CD4-positive, alpha-beta memory T cell (primary cell): ENCODE measurements around the gene RYK. TPM values are rescaled to one million over a fixed set of nuclear protein-coding genes. Genes with fewer than 3 reads are reported as not detected.

Experiments used
- CTCF ChIA-PET: fragments of 350-600 bp; sonication (Branson Sonifier 250); formaldehyde crosslinking; loops from one replicate; lab custom pipeline; 2021; ENCODE audit warnings: inconsistent platforms; ENCODE audit not compliant: partially characterized antibody; lab: Charles Lee
- POLR2A ChIA-PET: fragments of 350-600 bp; sonication (Branson Sonifier 250); formaldehyde crosslinking; loops from one replicate; lab custom pipeline; 2021; ENCODE audit not compliant: partially characterized antibody; lab: Charles Lee
- DNase-seq, 5 donors: peaks; one replicate each; pipeline versions ENCODE4 v3.0.0 to v3.0.0-alpha.2; 2020 to 2022; ENCODE audit warnings: mixed read lengths in 1 of 5
- H3K27ac ChIP-seq: one replicate; pipeline ENCODE4 v1.7.0; 2013; ENCODE audit warnings: low read depth, low read length
- H3K27me3 ChIP-seq: 2 replicates; pipeline ENCODE4 v1.7.0; 2013; ENCODE audit warnings: mild to moderate bottlenecking, low read length, moderate library complexity; ENCODE audit not compliant: insufficient read depth
- H3K36me3 ChIP-seq: 2 replicates; pipeline ENCODE4 v1.7.0; 2013; ENCODE audit warnings: mild to moderate bottlenecking, low read length, moderate library complexity; ENCODE audit not compliant: insufficient read depth
- H3K4me1 ChIP-seq: 2 replicates; pipeline ENCODE4 v1.7.0; 2013; ENCODE audit warnings: mild to moderate bottlenecking, low read length, moderate library complexity; ENCODE audit not compliant: insufficient read depth
- H3K4me3 ChIP-seq, 2 donors: one replicate each; pipeline ENCODE4 v1.7.0; 2013; ENCODE audit warnings: low read length in 2 of 2, mild to moderate bottlenecking in 1 of 2
- H3K9me3 ChIP-seq, 2 donors: one replicate each; pipeline ENCODE4 v1.7.0; 2013; ENCODE audit warnings: low read length in 2 of 2, control low read depth in 1 of 2; ENCODE audit not compliant: control insufficient read depth in 1 of 2
- H3K27ac Mint-ChIP-seq, 7 donors: one replicate each; pipeline ENCODE4 v1.8.0; 2020 to 2021; ENCODE audit warnings: mixed read lengths in 7 of 7, mild to moderate bottlenecking in 6 of 7, inconsistent platforms in 3 of 7, moderate library complexity in 3 of 7
- H3K27me3 Mint-ChIP-seq, 2 donors: one replicate each; pipeline ENCODE4 v1.8.0; 2020 to 2021; ENCODE audit warnings: mixed read lengths in 2 of 2
- H3K36me3 Mint-ChIP-seq, 2 donors: one replicate each; pipeline ENCODE4 v1.8.0; 2020 to 2021; ENCODE audit warnings: mixed read lengths in 2 of 2, inconsistent platforms in 1 of 2, mild to moderate bottlenecking in 1 of 2
- H3K4me1 Mint-ChIP-seq, 4 donors: one replicate each; pipeline ENCODE4 v1.8.0; 2020 to 2021; ENCODE audit warnings: mixed read lengths in 4 of 4, mild to moderate bottlenecking in 1 of 4
- H3K4me3 Mint-ChIP-seq, 8 donors: one replicate each; pipeline ENCODE4 v1.8.0; 2020 to 2021; ENCODE audit warnings: mixed read lengths in 8 of 8, mild to moderate bottlenecking in 7 of 8, moderate library complexity in 6 of 8, inconsistent platforms in 3 of 8
- H3K9me3 Mint-ChIP-seq, 8 donors: one replicate each; pipeline ENCODE4 v1.8.0; 2020 to 2021; ENCODE audit warnings: mixed read lengths in 8 of 8, mild to moderate bottlenecking in 5 of 8, inconsistent platforms in 3 of 8, moderate library complexity in 1 of 8
- intact Hi-C: fragments of 100-400 bp; cut with micrococcal nuclease; formaldehyde crosslinking; loops from one replicate; pipeline ENCODE4 v1.15.1; 2023
- polyA plus RNA-seq, 2 donors: library from polyadenylated mRNA; unstranded; fragments of 300-500 nt; fragmentation: Illumina TruSeq; gene quantifications; one replicate each; pipeline ENCODE4 v1.2.3, GENCODE V29; 2021
- total RNA-seq, 2 experiments: library from RNA; stranded (reverse); gene quantifications; one replicate each; pipeline ENCODE4 v1.2.3, GENCODE V29; 2021

The RYK gene
- total and polyA plus RNA-seq, 4 experiments from 2014 or later: 4.8 to 47.9 (median 27.3) TPM

GRCh38 chr3:134197681-134198261 lies 52.9 kb downstream of the RYK start:
- Histone ChIP-seq H3K9me3 (no peaks in the 10 kb centered on the region), H3K4me3 (no peak overlapping the region), H3K4me1 (no peaks in the 10 kb centered on the region), H3K27me3 (no peaks in the 10 kb centered on the region), H3K27ac (no peak overlapping the region), H3K36me3 (peaks cover 4% of the 10 kb centered on the region)
- Mint-ChIP-seq H3K36me3 (peaks cover 59 to 75% of the 10 kb centered on the region in 2 donors), H3K4me1 (peaks cover 0 to 6% (median 1%) of the 10 kb centered on the region in 4 donors), H3K27me3 (no peaks in the 10 kb centered on the region), H3K4me3 (no peak overlapping the region), H3K9me3 (no peaks in the 10 kb centered on the region), H3K27ac (no peak overlapping the region)
- ChIA-PET POLR2A (no interaction called here), CTCF (interaction anchor here (0.7 to 7.5 kb wide), 7 partner anchors 10 to 277 kb away, joined by 3 to 75 read pairs (median 4); no protein-coding TSS in a partner anchor)
- DNase-seq: peak in 4 of 5 donors; percentile 39 to 49 (median 44)
- intact Hi-C loops: loop anchor here (1.0 to 5.0 kb wide), 4 partner anchors 15 to 295 kb away; no protein-coding TSS in a partner anchor

GRCh38 chr3:134194247-134194646 lies 56.4 kb downstream of the RYK start:
- Mint-ChIP-seq H3K27ac (no peak overlapping the region), H3K9me3 (no peaks in the 10 kb centered on the region), H3K36me3 (peaks cover 45 to 72% of the 10 kb centered on the region in 2 donors), H3K4me1 (peaks cover 0 to 6% (median 0%) of the 10 kb centered on the region in 4 donors), H3K4me3 (no peak overlapping the region), H3K27me3 (no peaks in the 10 kb centered on the region)
- Histone ChIP-seq H3K9me3 (no peaks in the 10 kb centered on the region), H3K27ac (no peak overlapping the region), H3K27me3 (no peaks in the 10 kb centered on the region), H3K4me3 (no peak overlapping the region), H3K36me3 (peaks cover 15% of the 10 kb centered on the region), H3K4me1 (no peaks in the 10 kb centered on the region)
- POLR2A ChIA-PET: no interaction called here
- CTCF ChIA-PET: interaction anchor here (1.2 to 3.3 kb wide), 4 partner anchors 19 to 280 kb away, joined by 3 to 8 read pairs (median 4); no protein-coding TSS in a partner anchor
- DNase-seq: no peak
- intact Hi-C loops: no loop called here

- H3K4me3 ChIP-seq: no peak overlapping the region
- Mint-ChIP-seq H3K27ac (peak overlapping the region in 1 of 7 donors; percentile 33), H3K36me3 (peaks cover 42 to 60% of the 10 kb centered on the region in 2 donors), H3K4me3 (no peak overlapping the region), H3K4me1 (no peaks in the 10 kb centered on the region), H3K27me3 (no peaks in the 10 kb centered on the region), H3K9me3 (no peaks in the 10 kb centered on the region)
- no peaks in the 10 kb centered on the region for H3K9me3 ChIP-seq
- H3K27me3 ChIP-seq: no peaks in the 10 kb centered on the region
- CTCF ChIA-PET: interaction anchor here (1.0 kb wide), 1 partner anchor 10 kb away, joined by 4 read pairs; no protein-coding TSS in a partner anchor
- H3K4me1 ChIP-seq: no peaks in the 10 kb centered on the region
- DNase-seq: no peak
- intact Hi-C loops: no loop called here
- H3K36me3 ChIP-seq: peaks cover 11% of the 10 kb centered on the region
- POLR2A ChIA-PET: no interaction called here
- no peak overlapping the region for H3K27ac ChIP-seq
Observed at GRCh38 chr3:134190250-134190649, 60.4 kb downstream of the RYK start.

- Mint-ChIP-seq H3K36me3 (peaks cover 40 to 59% of the 10 kb centered on the region in 2 donors), H3K27me3 (no peaks in the 10 kb centered on the region), H3K4me3 (no peak overlapping the region), H3K27ac (peak overlapping the region in 1 of 7 donors; percentile 33), H3K9me3 (no peaks in the 10 kb centered on the region), H3K4me1 (no peaks in the 10 kb centered on the region)
- DNase-seq: no peak
- CTCF ChIA-PET: interaction anchor here (1.0 kb wide), 1 partner anchor 10 kb away, joined by 4 read pairs; no protein-coding TSS in a partner anchor
- Histone ChIP-seq H3K36me3 (peaks cover 11% of the 10 kb centered on the region), H3K4me1 (no peaks in the 10 kb centered on the region), H3K27me3 (no peaks in the 10 kb centered on the region), H3K9me3 (no peaks in the 10 kb centered on the region), H3K4me3 (no peak overlapping the region), H3K27ac (no peak overlapping the region)
- intact Hi-C loops: no loop called here
- POLR2A ChIA-PET: no interaction called here
Observed at GRCh38 chr3:134189849-134190248, 60.8 kb downstream of the RYK start.

- Histone ChIP-seq H3K4me1 (no peaks in the 10 kb centered on the region), H3K36me3 (peaks cover 3% of the 10 kb centered on the region), H3K27me3 (no peaks in the 10 kb centered on the region), H3K9me3 (no peaks in the 10 kb centered on the region), H3K27ac (no peak overlapping the region), H3K4me3 (no peak overlapping the region)
- H3K4me3 Mint-ChIP-seq: no peak overlapping the region
- intact Hi-C loops: no loop called here
- ChIA-PET CTCF (interaction anchor here (1.0 kb wide), 1 partner anchor 27 kb away, joined by 4 read pairs; no protein-coding TSS in a partner anchor), POLR2A (no interaction called here)
- no peak overlapping the region for H3K27ac Mint-ChIP-seq
- no peaks in the 10 kb centered on the region for H3K27me3 Mint-ChIP-seq
- no peaks in the 10 kb centered on the region for H3K9me3 Mint-ChIP-seq
- H3K36me3 Mint-ChIP-seq: peaks cover 28 to 48% of the 10 kb centered on the region in 2 donors
- no peaks in the 10 kb centered on the region for H3K4me1 Mint-ChIP-seq
- no peak for DNase-seq
Observed at GRCh38 chr3:134186391-134186790, 64.3 kb downstream of the RYK start.

GRCh38 chr3:134180761-134181160 lies 69.9 kb downstream of the RYK start:
- DNase-seq: no peak

GRCh38 chr3:134179508-134179907 lies 71.2 kb downstream of the RYK start:
- no peaks in the 10 kb centered on the region for H3K27me3 ChIP-seq
- peaks cover 13% of the 10 kb centered on the region for H3K36me3 ChIP-seq
- Mint-ChIP-seq H3K36me3 (peaks cover 39 to 53% of the 10 kb centered on the region in 2 donors), H3K9me3 (no peaks in the 10 kb centered on the region), H3K4me3 (no peak overlapping the region), H3K27me3 (no peaks in the 10 kb centered on the region), H3K4me1 (no peaks in the 10 kb centered on the region), H3K27ac (no peak overlapping the region)
- CTCF ChIA-PET: no interaction called here
- DNase-seq: no peak
- no peak overlapping the region for H3K4me3 ChIP-seq
- intact Hi-C loops: no loop called here
- H3K4me1 ChIP-seq: no peaks in the 10 kb centered on the region
- no peaks in the 10 kb centered on the region for H3K9me3 ChIP-seq
- no peak overlapping the region for H3K27ac ChIP-seq
- POLR2A ChIA-PET: no interaction called here

More at GRCh38 chr3:134180761-134181160, 69.9 kb downstream of the RYK start:
- Histone ChIP-seq H3K27me3 (no peaks in the 10 kb centered on the region), H3K9me3 (no peaks in the 10 kb centered on the region), H3K27ac (no peak overlapping the region), H3K4me1 (no peaks in the 10 kb centered on the region), H3K4me3 (no peak overlapping the region), H3K36me3 (peaks cover under 1% of the 10 kb centered on the region)
- intact Hi-C loops: no loop called here
- H3K27me3 Mint-ChIP-seq: no peaks in the 10 kb centered on the region
- H3K4me1 Mint-ChIP-seq: no peaks in the 10 kb centered on the region
- ChIA-PET POLR2A (no interaction called here), CTCF (no interaction called here)
- no peak overlapping the region for H3K4me3 Mint-ChIP-seq
- no peak overlapping the region for H3K27ac Mint-ChIP-seq
- H3K36me3 Mint-ChIP-seq: peaks cover 32 to 48% of the 10 kb centered on the region in 2 donors
- no peaks in the 10 kb centered on the region for H3K9me3 Mint-ChIP-seq
